ENCODE results near the gene PGPEP1.
"Not testable (repeated sequence)": the region's sequence is repeated elsewhere in the genome, so short reads cannot be mapped to it uniquely, and the experiment has no call there.

PGPEP1 gene

DNA sequence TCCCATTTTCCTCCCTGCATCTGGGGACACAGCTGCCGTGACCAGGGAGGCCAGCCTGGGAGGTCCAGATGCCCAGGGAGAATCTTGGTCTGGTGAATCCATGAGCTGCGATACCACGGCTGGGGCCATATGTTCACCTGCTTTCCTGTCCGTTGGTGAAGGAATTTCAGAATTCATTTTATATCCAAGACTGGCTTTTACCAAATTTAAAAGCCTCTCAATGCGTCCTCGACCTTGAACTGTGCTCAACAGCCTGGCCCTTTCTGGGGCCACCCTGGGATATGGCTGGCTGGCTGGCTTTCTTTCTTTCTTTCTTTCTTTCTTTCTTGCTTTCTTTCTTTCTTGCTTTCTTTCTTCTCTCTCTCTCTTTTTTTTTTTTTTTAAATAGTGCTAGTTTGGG is 23.4 kb downstream of the PGPEP1 start:
- in situ Hi-C loops (cut with MboI; ENCODE audit: low sequenced_read_pairs): no loop called here

DNA sequence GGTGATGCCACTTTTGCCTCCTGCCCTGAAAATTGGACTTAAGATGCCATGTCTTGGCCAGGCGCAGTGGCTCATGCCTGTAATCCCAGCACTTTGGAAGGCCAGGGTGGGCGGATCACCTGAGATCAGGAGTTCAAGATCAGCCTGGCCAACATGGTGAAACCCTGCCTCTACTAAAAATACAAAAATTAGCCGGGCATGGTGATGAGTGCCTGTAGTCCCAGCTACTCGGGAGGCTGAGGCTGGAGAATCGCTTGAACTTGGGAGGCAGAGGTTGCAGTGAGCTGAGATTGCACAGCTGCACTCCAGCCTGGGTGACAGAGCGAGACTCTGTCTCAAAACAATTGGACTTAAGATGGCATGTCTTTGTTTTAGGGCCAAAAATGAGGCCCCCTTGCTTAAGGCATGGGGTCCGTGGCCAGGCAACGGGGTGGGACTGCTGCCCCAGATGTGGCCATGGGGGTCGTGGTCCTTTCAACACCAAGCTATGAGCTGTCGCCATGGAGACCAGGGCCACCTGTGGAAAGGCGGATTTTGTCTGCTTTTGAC is 24.0 kb downstream of the PGPEP1 start:
- in situ Hi-C loops (cut with MboI; ENCODE audit: low sequenced_read_pairs): not testable (repeated sequence)

DNA sequence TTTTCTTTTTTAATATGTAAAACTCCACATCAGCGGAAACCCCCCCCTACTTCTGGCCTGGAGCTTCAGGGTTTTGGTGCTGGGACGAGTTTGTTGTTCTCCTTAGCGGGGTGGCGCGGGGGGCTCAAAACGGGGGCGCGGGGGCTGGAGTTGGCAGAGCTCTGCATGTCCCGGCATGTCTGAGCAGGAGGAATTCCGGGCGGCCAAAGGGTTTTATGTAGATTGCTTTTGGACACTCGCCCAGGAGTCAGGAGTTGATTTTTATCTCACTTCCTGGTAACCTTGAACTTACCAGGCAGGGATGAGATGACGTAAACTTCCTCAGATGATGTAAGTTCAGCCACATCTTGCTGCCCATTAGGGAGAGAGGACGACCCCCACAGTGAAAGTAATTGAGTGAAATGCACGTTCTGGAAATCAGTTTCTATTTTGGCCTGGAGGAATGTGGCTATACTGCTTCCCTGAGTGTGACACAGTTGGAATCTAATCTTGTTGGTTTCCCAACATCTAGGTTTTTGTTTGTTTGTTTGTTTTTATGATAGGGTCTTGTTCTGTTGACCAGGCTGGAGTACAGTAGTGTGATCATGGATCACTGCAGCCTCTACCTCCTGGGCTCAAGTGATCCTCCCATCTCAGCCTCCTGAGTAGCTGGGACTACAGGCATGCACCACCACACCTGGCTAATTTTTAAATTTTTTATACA is 24.6 kb downstream of the PGPEP1 start:
- in situ Hi-C loops (cut with MboI; ENCODE audit: low sequenced_read_pairs): no loop called here

DNA sequence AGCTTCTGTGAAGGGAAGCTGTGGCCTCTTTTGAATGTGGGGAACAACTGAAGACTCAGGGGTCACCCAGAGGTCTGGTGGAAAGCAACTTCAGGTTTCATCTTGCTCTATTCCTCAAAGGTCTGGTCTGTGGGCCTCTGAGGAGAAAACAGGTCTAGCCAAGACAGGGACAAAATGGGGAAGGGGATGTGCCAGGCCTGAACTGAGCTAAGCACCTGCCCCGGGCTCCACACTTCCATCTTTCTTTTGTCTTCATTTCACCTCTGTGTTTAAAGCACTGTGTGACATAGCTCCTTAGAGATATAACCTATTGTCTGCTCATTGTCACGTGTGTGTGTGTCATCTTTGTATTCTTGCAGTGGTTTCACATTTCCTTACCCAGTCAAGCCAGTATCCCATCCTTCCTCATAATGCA is 25.6 kb downstream of the PGPEP1 start:
- in situ Hi-C loops (cut with MboI; ENCODE audit: low sequenced_read_pairs): no loop called here

DNA sequence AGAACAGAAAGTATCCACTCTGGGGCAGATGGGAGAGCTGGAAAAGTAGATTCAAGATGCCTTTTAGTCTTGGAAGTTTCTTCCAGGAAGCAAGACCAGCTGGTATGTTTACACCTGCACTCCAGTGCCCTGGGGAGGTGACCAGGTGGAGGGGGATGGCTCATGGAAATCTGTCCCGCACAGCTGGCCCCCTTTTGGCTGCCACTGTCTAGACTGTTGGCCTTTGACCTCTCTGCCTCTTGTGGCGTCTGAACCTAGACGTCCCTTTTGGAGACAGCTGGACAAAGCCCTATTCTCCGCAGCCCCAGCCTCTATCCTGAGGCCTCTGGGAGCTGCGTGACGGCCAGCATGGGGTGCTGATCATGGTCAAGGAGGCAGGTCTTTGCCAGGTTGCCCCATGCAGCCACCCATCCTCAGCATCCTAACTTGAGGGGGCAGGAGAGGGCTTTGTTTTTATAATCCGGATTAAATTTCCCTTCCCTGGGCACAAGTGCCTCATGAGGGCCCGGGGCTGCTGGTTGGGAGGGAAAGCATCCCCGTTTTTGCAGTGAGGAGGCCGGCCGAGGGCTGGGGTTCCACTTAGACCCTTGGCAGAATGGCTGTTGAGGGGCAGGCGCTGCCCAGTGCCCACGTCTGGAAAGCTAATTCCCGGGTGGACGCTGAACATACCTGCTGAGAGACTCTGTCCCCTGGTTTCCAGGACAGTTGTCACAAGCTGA is 28.3 kb downstream of the PGPEP1 start:
- in situ Hi-C loops (cut with MboI; ENCODE audit: low sequenced_read_pairs): no loop called here

DNA sequence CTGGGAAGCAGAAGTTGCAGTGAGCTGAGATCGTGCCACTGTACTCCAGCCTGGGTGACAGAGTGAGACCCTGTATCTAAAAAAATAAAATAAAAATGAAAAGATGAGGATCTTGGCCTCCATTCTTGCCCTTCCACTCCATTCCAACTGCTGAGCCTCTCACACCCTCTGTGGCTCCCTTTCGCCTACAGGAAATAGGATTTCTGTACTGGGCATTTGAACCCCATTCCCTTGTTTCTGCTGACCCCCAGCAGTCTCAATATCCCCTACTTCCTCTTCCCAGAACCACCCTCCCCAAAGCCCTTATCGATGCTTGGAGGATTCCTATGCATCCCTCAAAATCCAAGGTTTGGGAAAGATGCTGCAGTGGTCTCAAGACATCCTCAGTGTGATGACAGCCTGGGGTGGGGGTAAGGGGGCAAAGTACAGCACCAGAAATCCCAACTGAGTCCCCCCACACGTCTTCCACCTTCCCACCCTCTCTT is 33.1 kb downstream of the PGPEP1 start:
- in situ Hi-C loops (cut with MboI; ENCODE audit: low sequenced_read_pairs): no loop called here

DNA sequence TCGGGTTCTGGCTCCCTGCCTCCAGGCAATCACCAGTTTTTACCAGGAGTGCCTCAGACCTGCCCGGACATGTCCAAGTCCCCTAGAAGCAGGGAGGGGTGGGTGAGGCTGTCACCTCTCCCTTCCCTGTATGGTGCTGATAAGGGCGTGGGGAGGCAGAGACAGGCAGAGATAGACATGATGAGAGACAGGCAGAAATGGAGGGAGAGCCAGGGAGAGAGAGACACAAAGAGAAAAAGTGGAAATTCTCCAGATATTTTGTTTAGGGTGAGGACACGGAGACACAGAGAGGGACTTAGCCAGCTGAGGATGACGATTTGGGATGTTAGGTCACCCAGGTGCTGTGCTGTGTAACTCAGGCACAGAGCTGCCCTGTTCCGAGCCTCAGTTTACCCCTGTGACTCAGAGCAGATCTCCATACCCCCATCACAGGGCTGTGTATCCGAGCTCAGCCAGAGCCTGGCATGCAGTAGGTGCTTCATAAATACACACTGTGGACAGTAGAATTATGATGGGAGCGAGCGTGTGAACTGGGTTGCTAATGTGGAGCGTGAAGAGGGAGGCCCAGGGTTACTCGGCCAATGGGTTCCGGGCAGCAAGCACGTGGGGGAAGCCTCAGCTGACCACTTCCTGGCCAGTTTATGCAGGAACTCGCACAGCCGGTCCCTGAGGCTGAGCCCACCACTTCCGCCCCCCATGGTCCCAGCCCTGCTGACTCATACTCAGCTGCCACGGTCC is 33.7 kb downstream of the PGPEP1 start:
- in situ Hi-C loops (cut with MboI; ENCODE audit: low sequenced_read_pairs): no loop called here

DNA sequence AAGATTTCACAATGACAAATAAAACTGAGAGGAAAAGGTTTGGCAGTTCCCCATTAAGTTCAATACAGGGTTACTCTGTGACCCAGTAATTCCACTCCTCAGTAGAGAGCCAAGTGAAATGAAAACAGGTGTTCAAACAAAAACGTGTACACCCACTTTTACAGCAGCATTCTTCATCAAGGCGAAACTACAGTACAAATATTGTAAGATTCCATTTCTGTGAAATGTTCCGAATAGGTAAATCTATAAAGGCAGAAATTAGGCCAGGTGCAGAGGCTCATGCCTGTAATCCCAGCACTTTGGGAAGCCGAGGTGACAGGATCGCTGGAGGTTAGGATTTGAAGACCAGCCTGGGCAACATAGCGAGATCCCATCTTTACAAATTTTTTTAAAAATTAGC is 36.6 kb downstream of the PGPEP1 start:
- in situ Hi-C loops (cut with MboI; ENCODE audit: low sequenced_read_pairs): no loop called here

DNA sequence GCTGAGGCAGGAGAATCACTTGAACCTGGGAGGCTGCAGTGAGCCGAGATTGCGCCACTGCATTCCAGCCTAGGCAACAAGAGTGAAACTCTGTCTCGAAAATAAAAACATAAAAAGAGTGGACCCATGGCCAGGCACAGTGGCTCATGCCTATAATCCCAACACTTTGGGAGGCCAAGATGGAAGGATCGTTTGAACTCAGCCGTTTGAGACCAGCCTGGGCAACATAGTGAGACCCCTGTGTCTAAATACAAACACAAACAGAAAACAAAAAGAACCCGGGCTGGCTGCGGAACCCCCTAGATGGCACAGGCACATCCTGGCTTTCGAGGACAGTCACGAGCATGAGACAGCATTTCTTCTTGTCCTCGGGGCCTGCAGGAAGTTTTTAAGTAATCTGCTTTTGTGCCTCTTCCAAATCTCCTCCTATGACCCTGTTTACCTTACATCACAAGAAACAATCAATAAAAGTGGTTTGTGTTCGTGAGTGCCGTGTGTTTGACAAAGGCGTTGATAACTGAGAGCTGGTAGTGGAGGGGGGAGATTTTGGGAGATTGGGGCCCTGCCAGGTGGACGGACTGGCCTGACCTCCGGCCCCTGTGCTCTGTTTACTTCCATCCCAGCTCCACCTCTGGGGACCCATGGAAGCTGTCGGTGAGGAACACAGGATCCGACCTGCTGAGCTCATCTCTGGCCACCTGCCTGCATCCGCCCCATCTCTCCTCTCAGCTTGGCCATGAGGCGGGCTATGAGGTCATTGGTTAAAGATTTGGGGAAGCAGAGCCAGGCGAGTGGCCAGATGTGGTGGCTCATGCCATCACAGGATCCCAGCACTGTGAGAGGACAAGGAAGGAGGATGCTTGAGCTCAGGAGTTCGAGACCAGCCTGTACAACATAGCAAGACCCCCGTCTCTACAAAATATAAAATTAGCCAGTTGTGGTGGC is 39.7 kb downstream of the PGPEP1 start:
- in situ Hi-C loops (cut with MboI; ENCODE audit: low sequenced_read_pairs): no loop called here

DNA sequence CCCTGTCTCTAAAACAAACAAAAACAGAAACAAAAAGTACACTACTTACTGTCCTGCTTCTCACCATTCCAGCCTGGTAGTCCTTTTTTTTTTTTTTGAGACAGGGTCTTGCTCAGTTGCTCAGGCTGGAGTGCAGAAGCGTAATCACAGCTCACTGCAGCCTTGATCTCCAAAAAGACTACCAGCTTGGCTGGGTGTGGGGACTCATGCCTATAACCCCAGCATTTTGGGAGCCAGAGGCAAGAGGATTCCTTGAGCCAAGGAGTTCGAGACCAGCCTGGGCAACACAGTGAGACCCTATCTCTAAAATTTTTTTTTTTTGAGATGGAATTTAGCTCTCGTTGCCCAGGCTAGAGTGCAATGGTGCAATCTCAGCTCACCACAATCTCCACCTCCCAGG is 40.4 kb downstream of the PGPEP1 start:
- in situ Hi-C loops (cut with MboI; ENCODE audit: low sequenced_read_pairs): no loop called here

DNA sequence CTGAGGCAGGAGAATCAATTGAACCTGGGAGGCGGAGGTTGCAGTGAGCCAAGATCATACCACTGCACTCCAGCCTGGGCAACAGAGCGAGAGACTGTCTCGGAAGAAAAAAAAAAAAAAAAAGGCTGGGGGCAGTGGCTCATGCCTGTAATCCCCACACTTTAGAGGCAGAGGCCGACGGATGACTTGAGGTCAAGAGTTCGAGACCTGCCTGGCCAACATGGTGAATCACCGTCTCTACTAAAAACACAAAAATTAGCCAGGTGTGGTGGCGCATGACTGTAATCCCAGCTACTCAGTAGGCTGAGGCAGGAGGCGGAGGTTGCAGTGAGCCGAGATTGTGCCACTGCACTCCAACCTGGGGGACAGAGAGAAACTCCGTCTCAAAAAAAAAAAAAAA is 43.2 kb downstream of the PGPEP1 start:
- in situ Hi-C loops (cut with MboI; ENCODE audit: low sequenced_read_pairs): not testable (repeated sequence)

DNA sequence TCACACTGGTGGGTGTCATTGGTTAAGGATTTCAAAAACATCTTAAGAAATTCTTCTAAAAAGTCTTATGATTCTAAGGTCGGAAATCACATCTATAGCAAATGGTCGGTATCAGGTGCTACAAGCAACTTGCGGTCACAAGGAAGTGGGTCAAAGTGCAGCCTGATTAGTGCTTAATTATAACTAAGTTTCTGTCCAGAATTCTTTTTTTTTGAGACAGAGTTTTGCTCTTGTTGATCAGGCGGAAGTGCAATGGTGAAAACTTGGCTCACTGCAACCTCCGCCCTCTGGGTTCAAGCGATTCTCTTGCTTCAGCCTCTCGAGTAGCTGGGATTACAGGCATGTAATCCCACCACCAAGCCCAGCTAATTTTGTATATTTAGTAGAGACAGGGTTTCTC is 44.4 kb downstream of the PGPEP1 start:
- in situ Hi-C loops (cut with MboI; ENCODE audit: low sequenced_read_pairs): no loop called here

DNA sequence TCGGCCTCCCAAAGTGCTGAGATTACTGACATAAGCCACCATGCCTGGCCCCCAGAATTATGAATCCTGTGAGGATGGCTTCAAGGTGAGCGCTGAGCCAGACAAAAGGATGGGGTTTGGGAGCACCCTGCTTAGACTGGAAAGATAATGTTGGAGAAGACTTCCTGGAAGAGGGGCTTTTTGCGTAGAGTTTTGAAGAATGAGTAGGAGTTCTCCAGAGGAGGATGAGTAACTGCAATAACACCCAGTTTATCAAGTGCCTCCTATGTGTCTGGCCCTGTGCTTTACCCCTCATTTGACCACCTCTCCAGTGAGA is 44.9 kb downstream of the PGPEP1 start:
- in situ Hi-C loops (cut with MboI; ENCODE audit: low sequenced_read_pairs): no loop called here

DNA sequence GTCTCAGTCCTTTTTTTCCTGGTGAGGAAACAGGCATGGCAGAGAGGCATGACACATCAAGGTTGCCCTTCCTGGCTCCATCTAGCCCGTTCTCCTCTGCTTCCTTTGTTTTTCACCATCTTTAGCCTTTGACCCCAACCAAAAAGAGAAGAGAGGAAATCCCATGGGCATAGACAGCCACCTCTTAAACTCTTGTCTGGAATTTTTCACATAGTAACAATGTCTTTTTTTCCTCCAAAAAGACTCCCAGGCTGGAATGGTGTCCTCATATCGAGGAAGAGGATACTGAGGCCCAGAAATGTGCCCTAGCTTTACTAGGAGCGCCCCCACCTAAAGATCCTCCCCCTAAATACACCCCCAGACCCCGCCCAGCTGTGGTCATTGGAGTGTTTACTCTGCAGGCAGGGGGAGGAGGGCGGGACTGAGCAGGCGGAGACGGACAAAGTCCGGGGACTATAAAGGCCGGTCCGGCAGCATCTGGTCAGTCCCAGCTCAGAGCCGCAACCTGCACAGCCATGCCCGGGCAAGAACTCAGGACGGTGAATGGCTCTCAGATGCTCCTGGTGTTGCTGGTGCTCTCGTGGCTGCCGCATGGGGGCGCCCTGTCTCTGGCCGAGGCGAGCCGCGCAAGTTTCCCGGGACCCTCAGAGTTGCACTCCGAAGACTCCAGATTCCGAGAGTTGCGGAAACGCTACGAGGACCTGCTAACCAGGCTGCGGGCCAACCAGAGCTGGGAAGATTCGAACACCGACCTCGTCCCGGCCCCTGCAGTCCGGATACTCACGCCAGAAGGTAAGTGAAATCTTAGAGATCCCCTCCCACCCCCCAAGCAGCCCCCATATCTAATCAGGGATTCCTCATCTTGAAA is 45.5 kb downstream of the PGPEP1 start, which contains the start of gene GDF15:
Gene GDF15 (plus strand): TSS at position 484 of the 868 bp plus-strand sequence. CDS start 32 bp downstream, at position 516.
- in situ Hi-C loops (cut with MboI; ENCODE audit: low sequenced_read_pairs): no loop called here

DNA sequence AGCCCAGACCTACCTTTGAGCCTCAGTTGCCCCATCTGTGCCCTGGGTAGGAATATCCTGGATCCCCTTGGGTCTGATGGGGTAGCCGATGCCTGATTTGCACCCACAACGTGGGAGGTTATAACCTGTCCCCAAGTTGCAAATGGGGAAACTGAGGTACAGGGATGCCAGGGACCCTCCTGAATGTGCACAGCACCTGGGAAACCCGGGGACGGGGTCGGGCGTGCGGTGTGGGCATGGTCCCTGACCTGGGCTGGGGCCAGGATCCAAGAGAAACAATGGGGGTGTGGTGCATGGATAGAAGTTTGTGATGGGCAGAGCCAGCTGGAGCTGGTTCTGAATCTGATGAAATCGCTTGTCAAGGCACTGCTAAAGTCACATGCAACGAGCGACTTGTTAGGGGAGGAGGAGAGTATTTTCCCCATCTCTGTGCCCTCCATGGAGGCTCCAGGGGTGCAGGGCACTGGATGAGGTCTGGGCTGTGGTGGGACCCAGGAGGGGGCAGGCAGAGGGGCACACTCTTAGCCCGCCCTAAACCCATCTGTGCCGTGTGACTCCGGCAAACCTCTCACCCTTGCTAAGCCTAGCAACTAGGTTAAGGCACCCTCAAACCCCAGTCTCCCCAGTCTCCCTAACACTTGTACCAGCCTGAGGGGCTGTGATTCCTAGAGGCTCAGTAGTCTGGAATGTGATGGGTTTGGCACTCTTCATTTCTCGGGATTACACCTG is 46.3 kb downstream of the PGPEP1 start:
- in situ Hi-C loops (cut with MboI; ENCODE audit: low sequenced_read_pairs): no loop called here

DNA sequence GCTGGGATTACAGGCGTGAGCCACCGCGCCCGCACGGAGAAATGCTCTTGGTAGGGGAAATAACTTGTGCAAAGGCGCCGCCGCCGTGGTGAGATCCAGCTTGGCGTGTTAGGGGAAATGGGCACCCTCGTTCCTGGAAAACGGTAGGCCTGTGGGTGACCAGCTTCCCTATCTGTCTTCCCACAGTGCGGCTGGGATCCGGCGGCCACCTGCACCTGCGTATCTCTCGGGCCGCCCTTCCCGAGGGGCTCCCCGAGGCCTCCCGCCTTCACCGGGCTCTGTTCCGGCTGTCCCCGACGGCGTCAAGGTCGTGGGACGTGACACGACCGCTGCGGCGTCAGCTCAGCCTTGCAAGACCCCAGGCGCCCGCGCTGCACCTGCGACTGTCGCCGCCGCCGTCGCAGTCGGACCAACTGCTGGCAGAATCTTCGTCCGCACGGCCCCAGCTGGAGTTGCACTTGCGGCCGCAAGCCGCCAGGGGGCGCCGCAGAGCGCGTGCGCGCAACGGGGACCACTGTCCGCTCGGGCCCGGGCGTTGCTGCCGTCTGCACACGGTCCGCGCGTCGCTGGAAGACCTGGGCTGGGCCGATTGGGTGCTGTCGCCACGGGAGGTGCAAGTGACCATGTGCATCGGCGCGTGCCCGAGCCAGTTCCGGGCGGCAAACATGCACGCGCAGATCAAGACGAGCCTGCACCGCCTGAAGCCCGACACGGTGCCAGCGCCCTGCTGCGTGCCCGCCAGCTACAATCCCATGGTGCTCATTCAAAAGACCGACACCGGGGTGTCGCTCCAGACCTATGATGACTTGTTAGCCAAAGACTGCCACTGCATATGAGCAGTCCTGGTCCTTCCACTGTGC is 47.9 kb downstream of the PGPEP1 start:
- in situ Hi-C loops (cut with MboI; ENCODE audit: low sequenced_read_pairs): no loop called here

DNA sequence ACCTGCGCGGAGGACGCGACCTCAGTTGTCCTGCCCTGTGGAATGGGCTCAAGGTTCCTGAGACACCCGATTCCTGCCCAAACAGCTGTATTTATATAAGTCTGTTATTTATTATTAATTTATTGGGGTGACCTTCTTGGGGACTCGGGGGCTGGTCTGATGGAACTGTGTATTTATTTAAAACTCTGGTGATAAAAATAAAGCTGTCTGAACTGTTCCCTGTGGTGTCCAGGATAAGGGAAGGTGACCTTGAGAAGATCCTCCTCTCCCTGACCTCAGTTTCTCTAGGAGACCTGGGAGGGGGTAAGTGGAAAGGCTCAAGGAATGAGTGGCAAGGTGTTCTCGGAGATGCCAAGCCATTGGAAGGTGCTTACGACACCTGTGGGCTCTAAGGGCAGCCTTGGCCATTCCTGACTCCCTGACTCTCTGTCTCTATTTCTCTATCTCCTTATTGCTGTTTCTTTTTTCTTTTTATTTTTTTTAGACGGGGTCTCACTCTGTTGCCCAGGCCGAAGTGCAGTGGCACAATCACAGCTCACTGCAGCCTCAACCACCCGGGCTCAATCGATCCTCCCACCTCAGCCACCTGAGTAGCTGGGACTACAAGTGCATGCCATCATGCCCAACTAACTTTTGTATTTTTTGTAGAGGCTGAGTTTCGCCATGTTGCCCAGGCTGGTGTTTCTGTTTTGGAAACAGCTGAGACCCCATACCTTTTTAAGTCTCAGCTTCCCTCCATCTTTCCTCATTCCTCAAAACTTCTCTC is 48.7 kb downstream of the PGPEP1 start:
- in situ Hi-C loops (cut with MboI; ENCODE audit: low sequenced_read_pairs): no loop called here

All from hTERT RPE-1 (cell line).